Right lung (tissue), 10 donors: ENCODE data around the gene KIF22. TPM values are rescaled to one million over a fixed set of nuclear protein-coding genes. Genes with fewer than 3 reads are reported as not detected.
A peak's percentile ranks its signal among the peaks of the same experiment; 100 is the strongest.
"Not testable (repeated sequence)": the region's sequence is repeated elsewhere in the genome, so short reads cannot be mapped to it uniquely, and the experiment has no call there.

Experiments
- DNase-seq, 2 donors: peaks; one replicate each; pipeline ENCODE4 v3.0.0-alpha.2; 2013
- long read RNA-seq, 8 donors: transcript quantifications; one replicate each; lab custom pipeline, GENCODE V29; 2026
- polyA plus RNA-seq, 5 donors: library from polyadenylated mRNA; unstranded; fragments of 120-200 nt; gene quantifications; one replicate each; pipeline versions ENCODE4 v1.2.1 to v1.2.3, GENCODE V29; 2013; ENCODE audit warnings: inconsistent platforms in 1 of 5, low replicate concordance in 1 of 5; ENCODE audit not compliant: insufficient read length in 5 of 5, insufficient read depth in 1 of 5

Gene KIF22
- polyA plus RNA-seq = 10 to 100 TPM; 51.0 to 84.4 (median 73.4) TPM
- long read RNA-seq, donor 1, transcript KIF22-201 (14 exons, 2,113 nt) = major isoform, 10 of 53 reads
- long read RNA-seq, donor 1, partial matches to known transcripts = 43 of 53 reads
- long read RNA-seq, donor 1, other reads (novel, unspliced or antisense) = 0 of 53 reads
- long read RNA-seq, donor 2, transcript KIF22-201 (14 exons, 2,113 nt) = major isoform, 17 of 39 reads
- long read RNA-seq, donor 2, partial matches to known transcripts = 22 of 39 reads
- long read RNA-seq, donor 2, other reads (novel, unspliced or antisense) = 0 of 39 reads
- long read RNA-seq, donor 3, transcript KIF22-201 (14 exons, 2,113 nt) = major isoform, 11 of 54 reads
- long read RNA-seq, donor 3, partial matches to known transcripts = 42 of 54 reads
- long read RNA-seq, donor 3, other reads (novel, unspliced or antisense) = 0 of 54 reads
- long read RNA-seq, donor 4, partial matches to known transcripts = 17 of 18 reads
- long read RNA-seq, donor 4, other reads (novel, unspliced or antisense) = 0 of 18 reads
- long read RNA-seq, donor 5, transcript KIF22-201 (14 exons, 2,113 nt) = major isoform, 13 of 67 reads
- long read RNA-seq, donor 5, partial matches to known transcripts = 54 of 67 reads
- long read RNA-seq, donor 5, other reads (novel, unspliced or antisense) = 0 of 67 reads
- long read RNA-seq, donor 6, transcript KIF22-201 (14 exons, 2,113 nt) = major isoform, 12 of 51 reads
- long read RNA-seq, donor 6, partial matches to known transcripts = 39 of 51 reads
- long read RNA-seq, donor 6, other reads (novel, unspliced or antisense) = 0 of 51 reads
- long read RNA-seq, donor 7, transcript KIF22-201 (14 exons, 2,113 nt) = major isoform, 21 of 45 reads
- long read RNA-seq, donor 7, partial matches to known transcripts = 24 of 45 reads
- long read RNA-seq, donor 7, other reads (novel, unspliced or antisense) = 0 of 45 reads
- long read RNA-seq, donor 8, partial matches to known transcripts = 13 of 16 reads
- long read RNA-seq, donor 8, other reads (novel, unspliced or antisense) = 0 of 16 reads

DNA sequence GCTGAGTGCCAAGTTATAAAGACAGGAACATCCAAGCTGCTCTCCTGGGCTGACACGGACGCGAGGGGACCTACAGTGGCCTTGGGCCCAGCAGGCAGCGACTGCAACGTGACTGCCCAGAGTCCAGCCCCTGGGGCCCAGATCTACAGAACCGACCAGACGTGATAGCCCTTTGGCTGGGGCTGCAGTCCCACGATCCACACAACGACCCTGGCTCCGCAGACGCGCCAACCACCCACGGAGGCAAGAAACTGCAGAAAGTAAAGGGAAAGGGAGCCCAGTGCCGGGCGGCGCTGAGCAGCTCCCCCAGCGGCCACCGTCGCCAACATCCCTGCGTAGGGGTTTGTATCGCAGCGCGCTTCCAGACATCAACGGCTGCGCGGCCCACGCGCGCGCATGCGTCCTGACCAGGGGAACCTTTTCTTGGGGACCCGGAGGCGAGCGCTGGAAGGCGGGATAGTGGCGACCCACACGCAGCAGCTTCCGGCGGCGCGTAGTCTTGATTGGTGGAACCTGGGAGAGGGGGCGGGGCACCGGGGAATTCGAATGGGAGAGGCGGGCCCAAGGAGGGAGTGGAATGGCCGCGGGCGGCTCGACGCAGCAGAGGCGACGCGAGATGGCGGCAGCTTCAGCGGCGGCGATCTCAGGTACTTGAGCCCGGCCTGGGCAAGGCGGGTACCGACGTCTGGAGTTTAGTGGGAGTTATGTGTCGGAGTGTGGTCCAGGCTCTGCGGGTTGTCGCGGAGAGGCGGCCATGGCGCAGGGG, at the start of gene KIF22:
TSS of gene KIF22 (plus strand) at position 569 of the 766 bp plus-strand sequence. CDS start at position 578, 9 bp downstream.
- peak; percentile 100 for DNase-seq

DNA sequence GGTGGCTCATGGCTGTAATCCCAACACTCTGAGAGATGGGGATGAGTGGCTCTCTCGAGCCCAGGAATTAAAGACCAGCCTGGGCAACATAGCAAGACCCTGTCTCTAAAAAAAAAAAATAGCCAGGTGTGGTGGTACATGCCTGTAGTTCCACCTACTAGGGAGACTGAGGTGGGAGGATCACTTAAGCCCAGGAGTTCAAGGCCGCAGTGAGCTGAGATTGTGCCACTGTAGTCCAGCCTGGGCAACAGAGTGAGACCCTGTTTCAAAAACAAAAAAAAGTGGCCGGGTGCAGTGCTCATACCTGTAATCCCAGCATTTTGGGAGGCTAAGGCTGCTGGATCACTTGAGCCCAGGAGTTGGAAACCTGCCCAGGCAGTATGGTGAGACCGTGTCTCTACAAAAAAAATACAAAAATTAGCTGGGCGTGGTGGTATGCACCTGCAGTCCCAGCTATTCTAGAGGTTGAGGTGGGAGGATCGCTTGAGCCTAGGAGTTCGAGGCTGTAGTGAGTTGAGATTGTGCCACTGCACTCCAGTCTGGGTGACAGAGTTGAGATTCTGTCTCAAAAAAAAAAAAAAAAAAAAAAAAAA, 47.8 kb upstream of the KIF22 start:
- no peak for DNase-seq

DNA sequence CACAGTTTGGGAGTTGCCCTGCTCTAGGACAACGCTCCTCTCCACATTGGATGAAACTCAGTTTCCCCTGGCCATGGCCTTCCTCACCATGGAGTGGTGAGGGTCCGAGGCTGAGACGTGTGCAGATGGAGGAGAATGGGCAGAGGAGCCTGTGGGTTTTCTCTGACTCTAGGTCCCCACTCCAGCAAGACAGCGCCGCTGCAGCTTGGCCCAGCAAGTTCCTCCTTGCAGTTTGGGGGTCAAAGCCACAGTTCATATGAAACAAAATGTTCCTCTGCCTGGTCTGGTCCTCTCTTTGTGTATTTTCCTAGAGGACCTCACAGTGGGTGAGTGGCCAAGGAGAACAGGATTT, 47.1 kb upstream of the KIF22 start:
- DNase-seq = no peak

GRCh38 chr16:29743827-29744531, 46.6 kb upstream of the KIF22 start:
- DNase-seq = no peak

- DNase-seq = no peak
Observed at GRCh38 chr16:29744541-29745101, 45.9 kb upstream of the KIF22 start.

GRCh38 chr16:29745121-29745852, 45.3 kb upstream of the KIF22 start:
- DNase-seq = no peak

- DNase-seq = no peak
Observed at GRCh38 chr16:29745853-29746345, 44.7 kb upstream of the KIF22 start, which contains the start of gene C16orf54. C16orf54 (minus strand) TSS chr16:29745990; CDS start chr16:29744951, 1,039 bp downstream.

DNA sequence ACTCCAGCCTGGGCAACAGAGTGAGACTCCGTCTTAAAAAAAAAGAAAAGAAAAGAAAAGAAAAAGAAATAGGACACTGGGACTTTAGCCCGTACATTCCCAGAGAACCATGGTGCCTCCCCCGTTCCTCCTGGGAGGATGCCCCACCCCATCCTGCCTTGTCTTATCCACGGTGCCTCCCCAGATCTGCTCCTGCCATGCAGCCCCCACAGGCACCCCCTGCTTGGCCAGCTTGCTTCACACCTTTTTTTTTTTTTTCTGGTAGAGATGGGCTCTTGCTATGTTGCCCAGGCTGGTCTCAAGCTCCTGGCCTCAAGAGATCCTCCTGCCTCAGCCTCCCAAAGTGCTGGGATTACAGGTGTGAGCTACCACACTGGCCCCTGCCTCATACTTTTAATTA, 44.0 kb upstream of the KIF22 start:
- not testable (repeated sequence) for DNase-seq

DNA sequence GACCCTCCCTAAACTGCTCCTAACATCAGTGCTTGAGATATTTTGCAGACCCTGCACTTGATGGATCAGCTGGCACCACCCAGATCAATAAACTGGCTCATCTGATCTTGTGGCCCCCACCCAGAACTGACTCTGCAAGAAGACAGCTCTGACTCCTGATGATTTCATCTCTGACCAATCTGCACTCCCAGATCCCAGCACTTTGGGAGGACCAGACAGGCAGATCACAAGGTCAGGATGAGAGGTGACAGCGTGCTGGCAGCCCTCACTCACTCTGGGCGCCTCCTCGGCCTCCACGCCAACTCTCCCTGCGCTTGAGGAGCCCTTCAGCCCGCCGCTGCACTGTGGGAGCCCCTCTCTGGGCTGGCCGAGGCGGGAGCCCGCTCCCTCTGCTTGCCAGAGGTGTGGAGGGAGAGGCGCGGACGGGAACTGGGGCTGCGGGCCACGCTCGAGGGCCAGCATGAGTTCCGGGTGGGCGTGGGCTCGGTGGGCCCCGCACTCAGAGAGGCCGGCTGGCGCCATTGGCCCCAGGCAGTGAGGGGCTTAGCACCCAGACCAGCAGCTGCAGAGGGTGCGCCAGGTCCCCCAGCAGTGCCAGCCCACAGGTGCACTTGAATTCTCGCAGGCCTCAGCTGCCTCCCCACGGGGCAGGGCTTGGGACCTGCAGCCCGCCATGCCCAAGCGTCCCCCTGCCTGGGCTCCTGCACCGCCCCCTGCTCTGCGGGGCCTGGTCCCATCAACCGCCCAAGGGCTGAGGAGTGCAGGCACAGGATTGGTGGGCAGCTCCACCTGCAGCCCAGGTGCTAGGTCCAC, 42.4 kb upstream of the KIF22 start:
- no peak for DNase-seq

DNA sequence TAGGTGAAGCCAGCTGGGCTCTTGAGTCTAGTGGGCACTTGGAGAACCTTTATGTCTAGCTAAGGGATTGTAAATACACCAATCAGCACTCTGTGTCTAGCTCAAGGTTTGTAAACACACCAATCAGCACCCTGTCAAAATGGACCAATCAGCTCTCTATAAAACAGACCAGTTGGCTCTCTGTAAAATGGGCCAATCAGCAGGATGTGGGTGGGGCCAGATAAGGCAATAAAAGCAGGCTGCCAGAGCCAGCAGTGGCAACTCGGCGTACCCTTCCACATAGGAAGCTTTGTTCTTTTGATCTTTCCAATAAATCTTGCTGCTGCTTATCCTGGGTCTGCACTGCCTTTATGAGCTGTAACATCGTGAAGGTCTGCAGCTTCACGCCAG, 41.8 kb upstream of the KIF22 start:
- DNase-seq = not testable (repeated sequence)

DNA sequence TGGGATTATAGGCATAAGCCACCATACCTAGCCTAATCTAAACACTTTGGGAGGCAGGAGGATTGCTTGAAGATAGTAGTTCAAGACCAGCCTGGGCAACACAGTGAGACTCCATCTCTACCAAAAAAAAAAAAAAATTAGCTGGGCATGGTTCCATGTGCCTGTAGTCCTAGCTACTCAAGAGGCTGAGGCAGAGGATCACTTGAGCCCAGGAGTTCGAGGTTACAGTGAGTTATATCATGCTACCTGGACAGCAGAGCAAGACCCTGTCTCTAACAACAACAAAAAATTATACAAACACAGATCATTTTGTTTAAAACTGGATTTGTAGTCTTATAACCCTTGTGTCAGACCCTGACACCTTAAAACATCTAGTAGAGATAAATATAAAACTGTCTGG, 37.0 kb upstream of the KIF22 start:
- DNase-seq = no peak

DNA sequence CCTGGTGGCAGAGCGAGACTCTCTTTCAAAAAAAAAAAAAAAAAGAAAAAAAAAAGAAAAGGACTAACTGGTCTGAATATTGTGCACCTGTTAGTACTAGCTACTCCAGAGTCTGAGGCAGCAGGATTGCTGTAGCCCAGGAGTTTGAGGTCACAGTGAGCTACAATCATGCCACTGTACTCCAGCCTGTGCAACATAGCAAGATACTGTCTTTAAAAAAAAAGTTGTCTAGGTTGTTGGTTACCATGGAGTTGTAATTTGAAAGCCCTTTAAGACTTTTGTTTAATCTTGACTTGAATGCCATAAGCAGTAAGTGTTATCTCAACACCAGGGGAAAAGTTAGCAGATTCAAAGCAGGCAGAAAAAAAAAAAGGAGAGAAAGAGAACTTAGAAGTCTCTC, 33.9 kb upstream of the KIF22 start:
- DNase-seq = no peak

DNA sequence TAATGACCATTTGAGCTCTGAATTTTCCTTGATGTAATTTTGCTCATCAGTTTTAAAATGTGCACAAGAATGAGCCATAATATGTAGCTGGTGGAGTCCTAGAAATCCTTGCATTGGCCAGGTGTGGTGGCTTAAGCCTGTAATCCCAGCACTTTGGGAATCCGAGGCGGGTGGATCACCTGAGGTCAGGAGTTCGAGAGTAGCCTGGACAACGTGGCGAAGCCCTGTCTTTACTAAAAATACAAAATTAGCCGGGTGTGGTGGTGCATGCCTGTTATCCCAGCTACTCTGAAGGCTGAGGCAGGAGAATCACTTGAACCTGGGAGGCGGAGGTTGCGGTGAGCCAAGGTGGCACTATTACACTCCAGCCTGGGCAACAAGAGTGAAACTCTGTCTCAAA, 33.5 kb upstream of the KIF22 start:
- not testable (repeated sequence) for DNase-seq

- no peak for DNase-seq
Observed at GRCh38 chr16:29757950-29758466, 32.5 kb upstream of the KIF22 start.

- DNase-seq = no peak
Observed at GRCh38 chr16:29760567-29761279, 29.8 kb upstream of the KIF22 start.

DNA sequence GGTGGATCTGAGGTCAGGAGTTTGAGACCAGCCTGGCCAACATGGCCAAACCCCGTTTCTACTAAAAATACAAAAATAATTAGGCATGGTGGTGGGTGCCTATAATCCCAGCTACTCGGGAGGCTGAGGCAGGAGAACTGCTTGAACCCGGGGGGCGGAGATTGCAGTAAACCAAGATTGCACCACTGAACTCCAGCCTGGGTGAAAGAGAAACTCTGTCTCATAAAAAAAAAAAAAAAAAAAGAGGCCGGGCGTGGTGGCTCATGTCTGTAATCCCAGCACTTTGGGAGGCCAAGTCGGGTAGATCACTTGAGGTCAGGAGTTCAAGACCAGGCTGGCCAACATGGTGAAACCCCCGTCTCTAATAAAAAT, 29.3 kb upstream of the KIF22 start:
- DNase-seq = not testable (repeated sequence)

GRCh38 chr16:29761882-29762281, 28.7 kb upstream of the KIF22 start:
- DNase-seq = no peak
